ENCODE results near the gene AK5. TPM values are rescaled to one million over a fixed set of nuclear protein-coding genes. Genes with fewer than 3 reads are reported as not detected.

Gene AK5
- total and polyA plus RNA-seq, 7 donors: 0.14 to 0.49 (median 0.30) TPM; not detected in 2

- 21 to 30% (median 24%) methylated on average over 3 of the region's 3 CpGs for WGBS, 3 donors
- intact Hi-C loops (cut with DNase I): no loop called here
Observed at GRCh38 chr1:77398152-77398551, 116.3 kb downstream of the AK5 start.

GRCh38 chr1:77399250-77400086 lies 117.6 kb downstream of the AK5 start:
- DNase-seq (no peak), ATAC-seq (no peak)
- WGBS, 3 donors: 73 to 80% (median 79%) methylated on average over 6 of the region's 6 CpGs
- Histone ChIP-seq H3K9me3 (no peaks in the 10 kb centered on the region), H3K27ac (no peak overlapping the region), H3K4me1 (no peaks in the 10 kb centered on the region), H3K36me3 (ENCODE audit: insufficient read depth in 1 of 2, low read depth in 1 of 2) (no peaks in the 10 kb centered on the region), H3K4me3 (no peak overlapping the region), H3K27me3 (ENCODE audit: insufficient read depth in 3 of 3, low read length in 2 of 3) (no peaks in the 10 kb centered on the region)
- intact Hi-C loops (cut with DNase I): no loop called here
- no peak for TF ChIP-seq CTCF (IDR thresholded peaks at IDR 0.05)

More at GRCh38 chr1:77398152-77398551, 116.3 kb downstream of the AK5 start:
- no peak for ATAC-seq
- no peak for TF ChIP-seq CTCF (IDR thresholded peaks at IDR 0.05)
- Histone ChIP-seq H3K27ac (no peak overlapping the region), H3K4me3 (no peak overlapping the region), H3K9me3 (no peaks in the 10 kb centered on the region), H3K4me1 (no peaks in the 10 kb centered on the region), H3K36me3 (ENCODE audit: insufficient read depth in 1 of 2, low read depth in 1 of 2) (no peaks in the 10 kb centered on the region), H3K27me3 (ENCODE audit: insufficient read depth in 3 of 3, low read length in 2 of 3) (no peaks in the 10 kb centered on the region)
- no peak for DNase-seq

- no peaks in the 10 kb centered on the region for H3K27me3 ChIP-seq (ENCODE audit: insufficient read depth in 3 of 3, low read length in 2 of 3)
- H3K36me3 ChIP-seq (ENCODE audit: insufficient read depth in 1 of 2, low read depth in 1 of 2): no peaks in the 10 kb centered on the region
- no peak overlapping the region for H3K27ac ChIP-seq
- no peak overlapping the region for H3K4me3 ChIP-seq
- no peak for TF ChIP-seq CTCF (IDR thresholded peaks at IDR 0.05)
- intact Hi-C loops (cut with DNase I): no loop called here
- ATAC-seq (no peak), DNase-seq (no peak)
- WGBS, 3 donors: 84 to 96% (median 87%) methylated on average over 2 of the region's 2 CpGs
- no peaks in the 10 kb centered on the region for H3K9me3 ChIP-seq
- H3K4me1 ChIP-seq: no peaks in the 10 kb centered on the region
Observed at GRCh38 chr1:77400781-77401180, 119.0 kb downstream of the AK5 start.

GRCh38 chr1:77401384-77401783 lies 119.6 kb downstream of the AK5 start:
- TF ChIP-seq CTCF (IDR thresholded peaks at IDR 0.05): no peak
- no peaks in the 10 kb centered on the region for H3K36me3 ChIP-seq (ENCODE audit: insufficient read depth in 1 of 2, low read depth in 1 of 2)
- whole genome bisulfite sequencing, 3 donors: 96 to 99% (median 96%) methylated on average over 2 of the region's 2 CpGs
- ATAC-seq (no peak), DNase-seq (no peak)
- H3K4me3 ChIP-seq: no peak overlapping the region
- H3K27me3 ChIP-seq (ENCODE audit: insufficient read depth in 3 of 3, low read length in 2 of 3): no peaks in the 10 kb centered on the region
- H3K4me1 ChIP-seq: no peaks in the 10 kb centered on the region
- intact Hi-C loops (cut with DNase I): no loop called here
- no peak overlapping the region for H3K27ac ChIP-seq
- no peaks in the 10 kb centered on the region for H3K9me3 ChIP-seq
